Measurements from ENCODE around the gene SEZ6L.

The SEZ6L gene

DNA sequence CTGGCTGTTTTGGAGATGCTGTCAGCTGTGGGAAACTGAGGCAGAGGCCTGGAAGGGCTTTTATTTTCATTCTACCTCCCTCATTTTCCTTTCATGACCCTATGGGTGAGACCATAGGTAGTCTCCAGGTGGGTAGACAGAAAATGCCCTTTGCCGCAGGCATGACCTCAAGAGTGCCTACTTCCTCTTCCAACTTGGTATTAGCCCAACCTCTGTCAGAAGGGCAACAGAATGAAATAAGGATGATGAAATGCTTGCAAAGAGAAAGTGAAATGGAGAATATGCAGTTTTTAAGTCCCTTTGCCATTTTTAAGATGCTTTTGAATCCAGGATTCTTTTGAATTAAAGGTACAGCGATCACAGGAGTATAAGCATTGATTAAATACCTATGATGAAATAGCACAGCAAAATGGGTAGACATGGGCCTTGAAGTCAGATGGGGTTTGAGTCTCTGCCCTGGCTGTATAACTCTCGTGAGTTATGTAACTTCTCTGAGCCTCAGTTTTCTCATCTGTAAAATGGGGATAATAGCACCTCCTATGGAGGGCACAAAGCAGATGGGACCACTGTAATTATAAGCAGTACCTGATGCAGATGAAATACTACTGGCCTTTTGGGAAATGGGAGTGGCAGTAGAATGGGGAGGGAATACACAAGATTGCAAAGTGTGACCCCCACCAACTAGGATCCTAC, 263.5 kb downstream of the SEZ6L start:
- no peak for DNase-seq
